ENCODE results near the gene C14orf93.
A peak's percentile ranks its signal among the peaks of the same experiment; 100 is the strongest.

The C14orf93 gene

DNA sequence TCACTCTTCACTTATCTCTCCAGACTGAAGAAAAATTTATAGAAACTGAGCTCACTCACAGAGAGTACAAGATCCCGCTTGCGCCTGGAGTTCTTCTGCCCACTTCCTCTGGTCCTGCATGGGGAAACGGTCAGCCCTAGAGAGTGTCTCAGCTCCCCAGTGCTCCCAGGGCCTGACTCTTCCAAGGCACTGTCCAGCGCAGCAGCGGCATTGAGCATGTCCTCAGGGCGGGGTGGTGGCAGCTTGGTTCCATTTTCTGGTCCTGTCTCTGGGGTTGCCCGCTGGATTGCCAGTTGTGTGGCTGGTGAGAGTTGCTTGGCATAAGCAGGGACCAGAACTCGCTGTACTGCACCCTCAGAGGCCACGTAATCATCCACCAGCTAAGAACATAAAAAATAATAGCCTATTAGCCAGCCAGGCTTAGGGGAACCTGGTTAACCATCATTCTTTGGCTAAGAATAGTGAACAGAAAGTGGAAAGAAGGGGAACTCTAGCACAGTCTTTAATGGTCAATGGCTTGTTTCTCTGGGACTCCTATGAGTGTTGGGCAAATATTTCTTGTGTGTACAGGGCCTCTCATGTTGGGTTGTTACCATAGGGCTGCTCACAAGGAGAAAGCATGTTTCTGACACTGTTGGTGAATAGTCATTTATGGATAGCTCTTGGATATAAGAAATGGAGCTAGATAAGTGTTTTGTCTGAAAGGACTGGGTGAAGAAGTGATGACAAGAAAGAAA, 13.9 kb downstream of the C14orf93 start:
- DNase-seq (ENCODE audit: low read depth in 2 of 2) = no peak

DNA sequence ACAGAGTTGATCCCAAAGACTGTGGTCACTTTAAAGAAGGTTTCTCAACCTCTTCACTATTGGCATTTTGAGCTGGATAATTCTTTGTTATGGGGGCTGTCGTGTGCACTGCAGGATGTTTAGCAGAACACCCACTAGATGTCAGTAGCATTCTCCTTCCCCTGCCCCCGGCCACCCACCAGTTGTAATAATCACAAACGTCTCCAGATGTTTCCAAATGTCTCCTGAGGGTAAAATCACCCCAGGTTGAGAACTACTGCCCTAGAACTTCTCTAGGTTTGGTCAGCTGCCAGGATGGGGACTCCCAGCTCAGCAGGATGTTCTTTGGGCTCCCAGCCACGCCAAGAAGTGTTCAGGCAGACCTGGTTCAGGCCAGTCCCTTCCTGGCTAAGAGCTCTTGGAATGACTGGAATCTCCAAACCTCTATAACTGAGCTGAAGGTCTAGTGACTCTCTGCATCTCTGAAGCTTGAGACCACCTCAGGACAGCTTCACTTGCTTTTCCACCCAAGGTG, 15.1 kb downstream of the C14orf93 start:
- DNase-seq (ENCODE audit: low read depth in 2 of 2) = peak; percentile 31 to 34

DNA sequence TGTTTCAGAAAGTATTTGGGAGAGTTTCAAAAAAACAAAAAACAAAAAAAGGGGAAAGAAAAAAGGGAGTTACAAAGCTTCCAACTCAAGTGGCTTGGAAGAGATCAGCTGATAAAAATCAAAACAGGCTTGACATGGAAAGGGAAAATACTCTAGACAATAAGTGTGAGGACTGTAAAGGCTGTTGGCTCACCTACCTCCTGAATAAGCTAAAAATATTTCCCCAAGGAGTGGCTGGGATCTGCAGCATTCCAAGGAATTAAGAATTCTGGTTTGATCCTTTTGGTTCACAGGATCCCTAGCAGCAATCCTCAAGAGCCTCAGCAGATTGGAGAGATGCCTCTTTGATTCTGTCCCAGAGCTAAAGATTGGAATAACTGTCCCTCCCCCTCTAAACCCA, 16.4 kb downstream of the C14orf93 start:
- no peak for DNase-seq (ENCODE audit: low read depth in 2 of 2)

DNA sequence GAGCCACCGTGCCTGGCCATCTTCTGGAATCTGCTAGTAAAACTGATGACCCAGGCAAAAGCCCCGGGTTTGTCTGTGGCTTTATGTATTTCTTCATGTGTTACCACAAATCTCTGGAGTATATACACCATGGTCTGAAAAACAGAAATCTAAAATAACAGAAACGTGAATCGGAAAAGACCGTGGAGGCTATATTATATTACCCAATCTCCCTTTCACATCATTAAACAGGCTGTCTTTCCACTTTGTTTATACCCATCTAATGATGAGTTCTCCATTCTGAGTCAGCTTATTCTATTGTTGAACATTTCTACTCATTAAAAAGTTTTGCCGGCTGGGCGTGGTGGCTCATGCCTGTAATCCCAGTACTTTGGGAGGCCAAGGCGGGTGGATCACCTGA, 18.1 kb downstream of the C14orf93 start:
- DNase-seq (ENCODE audit: low read depth in 2 of 2) = no peak

DNA sequence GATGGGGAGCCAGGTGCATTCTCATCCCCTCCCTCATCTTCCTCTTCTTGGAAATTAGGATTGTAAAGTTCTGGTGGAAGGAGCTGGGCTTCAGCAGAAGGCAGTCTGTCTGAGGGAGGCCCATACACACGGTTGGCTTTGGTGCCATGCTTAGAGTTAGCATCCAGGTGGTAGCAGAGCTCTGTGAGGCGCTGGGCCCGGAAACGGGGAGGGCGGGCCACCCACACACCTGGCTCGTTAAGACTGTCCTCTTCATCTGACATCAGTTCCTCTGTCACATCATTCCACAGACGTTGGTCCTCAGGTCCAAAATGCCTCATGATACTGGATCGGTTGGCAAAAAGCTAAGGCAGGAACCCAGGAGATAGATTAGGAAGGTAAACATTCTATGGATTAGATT, 22.7 kb downstream of the C14orf93 start:
- no peak for DNase-seq (ENCODE audit: low read depth in 2 of 2)

DNA sequence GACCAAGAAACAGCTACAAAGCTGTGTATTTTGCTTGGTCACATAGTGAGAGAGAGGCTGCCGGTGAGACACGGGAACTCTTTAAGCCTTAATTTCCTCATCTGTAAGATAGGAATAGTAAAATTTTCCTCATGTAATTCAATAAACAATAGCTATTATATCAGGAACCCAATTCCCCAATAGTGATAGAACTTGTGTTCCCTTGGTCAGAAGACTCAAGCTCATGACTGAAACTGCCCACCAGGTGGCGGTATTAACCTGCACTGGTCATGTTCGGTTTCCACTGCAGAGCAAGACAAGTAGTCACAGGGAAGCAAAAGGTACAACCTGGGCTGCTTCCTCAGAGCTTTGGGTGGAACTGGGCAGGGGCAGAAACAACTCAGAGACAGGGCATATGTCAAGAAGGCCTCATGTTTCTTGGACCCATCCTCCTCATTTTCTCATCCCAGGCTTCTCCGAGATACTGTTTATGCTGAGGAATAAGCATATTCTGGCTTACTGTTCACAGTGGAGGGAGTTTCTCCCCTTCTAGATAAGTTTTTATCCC, 23.4 kb downstream of the C14orf93 start:
- DNase-seq (ENCODE audit: low read depth in 2 of 2) = peak; percentile 49 to 53

DNA sequence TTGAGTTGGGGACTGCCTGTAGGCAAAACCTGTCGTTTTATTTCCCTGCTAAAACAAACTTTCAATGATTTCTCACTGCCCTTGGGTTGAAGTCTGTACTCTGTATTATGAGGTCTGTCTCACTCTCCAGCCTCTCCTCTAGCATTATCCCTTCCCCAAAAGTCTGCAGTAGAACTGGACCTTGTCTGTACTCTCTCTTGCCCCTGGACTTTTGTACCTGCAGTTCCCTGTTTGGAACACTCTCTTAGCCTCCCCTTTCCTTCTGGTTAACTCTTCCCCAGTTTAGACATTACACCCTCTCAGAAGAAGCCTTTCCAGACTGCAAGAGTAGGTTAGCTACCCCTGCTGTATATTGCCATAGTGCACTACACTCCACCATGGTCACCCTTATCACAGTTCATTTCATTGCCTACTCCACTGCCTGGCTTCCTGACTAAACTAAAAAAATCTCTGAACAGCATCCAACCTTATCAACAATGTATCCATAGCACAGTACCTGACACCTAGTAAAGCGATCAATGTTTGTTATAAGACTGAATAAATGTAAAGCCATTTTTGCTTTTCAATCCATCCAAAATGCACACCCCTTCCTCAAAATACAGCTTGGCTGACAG, 23.9 kb downstream of the C14orf93 start:
- no peak for DNase-seq (ENCODE audit: low read depth in 2 of 2)

DNA sequence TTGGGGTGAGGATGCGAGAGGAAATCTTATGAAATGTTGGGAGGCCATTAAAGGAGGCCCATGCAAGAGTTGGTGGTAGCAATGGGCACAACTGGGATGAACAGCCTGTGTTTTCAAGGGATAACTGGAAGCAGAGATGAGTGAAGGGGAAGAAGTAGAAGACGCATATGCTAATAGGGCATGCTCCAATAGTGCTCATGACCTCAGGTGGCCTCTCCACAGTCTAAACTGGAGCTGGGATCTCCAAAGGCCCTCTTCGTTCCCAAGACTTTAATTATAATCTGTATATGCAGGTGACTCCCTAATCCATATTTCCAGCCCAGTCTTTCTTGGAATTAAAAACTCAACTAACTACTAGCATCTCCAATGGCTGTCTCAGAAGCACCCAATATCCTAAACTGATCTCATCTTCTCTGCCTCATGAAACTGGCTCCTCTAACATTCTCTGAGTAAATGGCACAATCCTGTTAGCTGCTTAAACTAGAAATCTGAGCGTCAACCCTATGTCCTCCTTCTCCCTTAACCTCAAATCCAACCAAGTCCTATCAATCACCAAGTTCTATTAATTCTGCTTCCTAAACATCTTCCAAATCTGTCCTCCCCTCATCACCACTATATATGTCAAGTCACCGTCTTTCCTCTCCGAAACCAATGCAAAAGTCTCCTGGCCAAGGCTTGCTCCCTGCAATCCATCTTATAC, 24.8 kb downstream of the C14orf93 start:
- DNase-seq (ENCODE audit: low read depth in 2 of 2) = no peak

DNA sequence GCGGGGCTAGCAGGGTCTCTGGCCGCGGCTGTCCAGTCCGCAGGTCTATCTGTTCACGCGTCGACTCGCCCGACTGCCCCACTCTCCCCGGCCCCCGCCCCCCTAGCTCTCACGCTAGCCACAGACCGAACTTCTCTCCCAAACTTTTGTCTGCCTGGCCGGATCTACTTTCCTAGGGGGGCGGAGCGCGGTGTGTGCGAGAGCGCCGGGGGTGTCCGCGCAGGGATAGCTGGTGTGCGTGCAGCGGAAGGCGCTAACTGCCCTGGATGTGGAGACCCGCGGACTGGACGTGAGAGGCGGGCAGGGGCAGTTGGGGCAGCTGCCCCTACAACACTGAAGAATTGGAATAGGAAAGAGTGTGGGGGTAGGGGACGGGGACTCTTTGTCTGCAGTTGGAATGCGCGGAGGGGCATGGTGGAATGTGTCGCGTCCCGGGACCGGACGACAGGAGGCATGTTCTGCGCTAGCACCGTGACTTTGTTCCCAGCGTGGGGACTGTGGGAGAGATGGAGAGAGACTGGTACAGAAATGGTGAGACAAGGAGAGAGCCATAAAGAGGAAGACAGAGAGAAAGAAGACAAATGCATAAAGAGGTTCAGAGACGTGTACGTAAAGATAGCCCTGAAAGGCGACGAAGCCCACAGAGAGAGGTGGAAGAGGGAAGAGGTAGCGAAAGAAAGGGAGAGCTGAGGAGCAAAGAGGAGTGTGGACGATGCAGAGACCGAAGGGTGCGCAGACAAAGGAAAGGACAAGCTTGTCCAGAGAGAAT, 27.3 kb downstream of the C14orf93 start, which contains the start of gene AJUBA:
Gene AJUBA (minus strand): TSS at position 75 of the 769 bp plus-strand sequence. CDS start 285 bp downstream, outside the sequence.
- DNase-seq (ENCODE audit: low read depth in 2 of 2) = peak; percentile 89 to 90

DNA sequence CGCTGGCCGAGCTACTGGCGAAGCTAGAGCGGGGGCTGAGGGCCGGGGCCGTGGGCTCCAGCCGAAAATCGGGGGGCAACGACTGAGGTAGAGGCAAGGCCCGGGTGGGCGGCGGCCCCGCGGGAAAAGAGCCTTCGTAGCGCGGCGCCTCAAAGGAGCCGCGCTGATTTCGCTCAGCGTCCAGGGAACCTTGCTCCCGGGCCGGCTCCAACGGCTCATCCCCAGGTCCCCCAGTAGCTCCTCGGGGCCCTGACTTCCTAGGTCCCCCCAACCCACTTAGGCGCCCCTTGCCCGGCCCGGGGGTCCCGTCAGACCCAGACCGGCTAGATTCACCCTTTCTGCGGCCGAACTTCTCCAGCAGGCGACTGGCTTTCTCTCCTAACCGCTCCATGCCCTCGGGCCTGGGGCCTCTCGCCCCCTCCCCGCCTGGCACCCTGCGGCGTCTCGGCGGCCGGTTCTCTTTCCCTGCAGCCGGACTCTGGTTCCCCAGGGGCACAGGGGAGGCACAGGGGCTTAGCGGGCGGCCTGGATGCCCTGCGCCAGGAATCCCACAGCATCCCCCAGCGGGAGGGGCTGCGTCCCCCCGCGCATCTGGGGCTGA, 28.0 kb downstream of the C14orf93 start:
- DNase-seq (ENCODE audit: low read depth in 2 of 2) = no peak

DNA sequence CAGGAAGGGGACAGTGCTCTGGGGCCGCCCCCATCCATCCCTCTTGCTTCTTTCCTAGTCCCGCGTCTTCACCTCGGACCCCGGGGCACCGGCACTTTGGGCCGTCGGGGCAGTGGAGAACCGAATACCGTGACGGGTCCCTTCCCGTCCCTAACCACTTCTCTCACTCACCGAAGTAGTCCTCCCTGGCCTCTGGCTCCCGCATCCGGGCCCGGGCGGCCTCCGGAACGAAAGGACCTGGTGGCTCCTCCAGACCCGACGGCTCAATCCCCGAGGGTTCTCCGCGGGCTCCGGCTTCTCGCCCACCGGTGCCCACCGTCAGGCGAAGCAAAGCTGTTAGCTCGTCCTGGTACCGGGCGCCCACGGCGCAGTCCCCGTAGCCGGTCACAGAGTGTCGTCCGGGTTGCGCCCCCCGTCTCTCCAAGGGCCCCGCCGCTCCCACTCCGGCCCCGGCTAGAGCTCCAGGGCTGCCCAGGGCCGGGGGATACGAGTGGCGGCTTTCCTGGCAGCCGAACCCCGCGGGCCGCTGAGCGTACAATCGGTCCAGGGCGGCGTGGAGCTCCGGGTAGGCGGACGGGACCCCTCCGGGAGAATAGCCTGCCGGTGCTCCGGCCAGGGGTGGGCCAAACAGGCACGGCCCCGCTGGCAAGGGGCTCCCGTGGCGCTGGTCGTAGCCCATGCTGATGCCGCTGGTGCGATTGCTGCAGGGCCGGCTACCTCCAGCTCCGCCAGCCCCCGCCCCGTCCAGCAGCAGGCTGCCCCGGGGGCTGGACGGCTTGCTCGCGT, 28.7 kb downstream of the C14orf93 start:
- no peak for DNase-seq (ENCODE audit: low read depth in 2 of 2)

DNA sequence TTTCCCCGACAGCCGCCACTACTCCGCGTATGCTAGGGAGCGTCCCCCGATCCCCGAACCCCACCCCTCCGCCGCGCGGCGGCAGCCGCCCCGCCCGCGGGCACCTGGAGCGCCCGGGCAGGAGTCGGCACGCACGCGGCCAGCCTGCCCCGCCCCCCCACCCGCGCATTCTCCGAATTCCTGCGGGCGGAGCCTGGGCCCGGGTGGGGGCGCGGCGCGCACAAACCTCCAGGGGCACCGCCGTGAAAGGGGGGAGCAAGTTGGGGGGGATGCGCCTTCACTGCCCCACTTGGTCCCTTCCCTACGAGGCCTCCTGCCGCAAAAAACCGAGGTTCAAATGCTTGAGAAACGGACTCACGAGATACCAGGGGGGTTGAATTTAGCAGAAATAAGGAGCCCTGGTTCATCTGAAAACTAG, 29.3 kb downstream of the C14orf93 start:
- DNase-seq (ENCODE audit: low read depth in 2 of 2) = peak in 1 of 2 experiments; percentile 43

DNA sequence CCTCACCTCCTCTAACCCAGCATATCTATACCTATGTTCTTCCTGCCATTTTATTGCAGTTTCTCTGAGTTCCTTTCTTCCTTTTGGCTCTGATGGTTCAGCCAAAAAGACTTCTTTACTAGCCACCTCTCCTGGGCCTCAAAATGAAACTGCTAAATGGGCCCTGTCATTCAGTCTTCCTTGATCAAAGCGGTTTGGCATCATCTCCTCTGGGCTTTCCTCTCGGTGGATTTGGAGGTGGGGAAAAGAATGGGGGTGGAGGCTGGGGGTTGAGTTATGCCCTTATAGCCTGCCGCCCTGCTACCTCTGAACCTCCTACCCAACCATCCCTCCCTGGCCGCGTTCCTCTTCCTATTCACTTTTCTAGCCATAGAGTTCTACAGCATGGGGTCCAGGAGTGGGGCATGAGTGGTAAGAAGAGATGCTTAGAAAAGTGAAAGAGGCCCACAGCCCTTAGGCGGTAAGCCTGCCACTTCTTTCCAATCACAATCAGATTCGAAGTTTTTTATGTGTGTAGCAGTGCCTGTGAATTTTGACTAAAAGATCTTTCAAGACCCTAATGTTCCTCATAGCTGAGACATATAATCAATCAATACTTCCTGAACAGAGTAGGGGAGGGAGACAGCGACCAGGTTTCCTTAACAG, 30.1 kb downstream of the C14orf93 start:
- DNase-seq (ENCODE audit: low read depth in 2 of 2) = no peak

DNA sequence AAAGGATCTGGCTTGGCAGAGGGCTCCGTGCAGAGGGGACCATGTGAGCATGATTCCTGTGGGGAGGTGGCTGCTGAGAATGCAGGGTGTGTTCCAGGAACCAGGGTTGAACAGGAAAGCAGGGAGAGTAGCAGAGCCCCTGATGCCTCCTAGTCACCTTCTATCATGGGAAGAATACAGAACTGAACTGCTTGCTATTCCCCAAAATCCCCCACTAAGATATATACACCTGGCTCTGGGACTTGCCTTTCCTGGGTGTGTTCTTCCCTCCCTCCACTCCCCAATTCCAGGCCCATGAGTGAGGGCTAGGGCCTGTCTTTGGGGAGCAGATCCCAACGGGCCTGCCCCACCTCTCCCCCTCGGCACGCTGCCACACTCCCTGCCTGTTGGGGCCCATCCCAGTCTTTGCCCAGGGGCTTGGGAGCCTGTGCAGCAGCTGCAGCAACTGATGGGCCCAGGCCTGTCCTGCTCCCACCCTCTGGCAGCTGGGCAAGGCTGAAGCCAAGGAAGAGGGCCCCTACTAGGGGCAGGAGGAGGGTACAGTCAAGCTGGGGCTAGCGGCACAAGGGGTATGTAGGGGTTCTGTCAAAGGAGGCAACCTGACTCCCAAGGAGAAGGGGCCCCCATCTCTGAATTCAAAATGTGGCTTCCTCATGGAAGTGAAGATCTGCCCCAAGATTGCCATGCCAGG, 30.8 kb downstream of the C14orf93 start:
- no peak for DNase-seq (ENCODE audit: low read depth in 2 of 2)

DNA sequence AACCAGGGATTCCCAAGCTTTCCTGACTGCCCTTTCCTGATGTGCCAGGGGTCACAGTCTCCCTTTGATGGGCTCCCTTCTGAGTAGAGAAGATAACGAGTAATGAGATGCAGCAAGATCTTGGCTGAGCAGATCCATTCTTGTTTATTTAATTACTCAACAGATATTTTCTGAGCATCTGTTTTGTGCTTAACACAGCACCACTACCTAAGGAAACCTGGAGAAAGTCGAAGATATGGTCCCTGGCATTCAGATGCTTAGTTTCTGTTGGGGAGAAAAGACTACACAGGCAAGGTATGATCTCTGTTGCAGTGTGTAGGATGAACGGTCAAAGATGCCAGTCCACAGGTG, 31.5 kb downstream of the C14orf93 start:
- DNase-seq (ENCODE audit: low read depth in 2 of 2) = no peak

DNA sequence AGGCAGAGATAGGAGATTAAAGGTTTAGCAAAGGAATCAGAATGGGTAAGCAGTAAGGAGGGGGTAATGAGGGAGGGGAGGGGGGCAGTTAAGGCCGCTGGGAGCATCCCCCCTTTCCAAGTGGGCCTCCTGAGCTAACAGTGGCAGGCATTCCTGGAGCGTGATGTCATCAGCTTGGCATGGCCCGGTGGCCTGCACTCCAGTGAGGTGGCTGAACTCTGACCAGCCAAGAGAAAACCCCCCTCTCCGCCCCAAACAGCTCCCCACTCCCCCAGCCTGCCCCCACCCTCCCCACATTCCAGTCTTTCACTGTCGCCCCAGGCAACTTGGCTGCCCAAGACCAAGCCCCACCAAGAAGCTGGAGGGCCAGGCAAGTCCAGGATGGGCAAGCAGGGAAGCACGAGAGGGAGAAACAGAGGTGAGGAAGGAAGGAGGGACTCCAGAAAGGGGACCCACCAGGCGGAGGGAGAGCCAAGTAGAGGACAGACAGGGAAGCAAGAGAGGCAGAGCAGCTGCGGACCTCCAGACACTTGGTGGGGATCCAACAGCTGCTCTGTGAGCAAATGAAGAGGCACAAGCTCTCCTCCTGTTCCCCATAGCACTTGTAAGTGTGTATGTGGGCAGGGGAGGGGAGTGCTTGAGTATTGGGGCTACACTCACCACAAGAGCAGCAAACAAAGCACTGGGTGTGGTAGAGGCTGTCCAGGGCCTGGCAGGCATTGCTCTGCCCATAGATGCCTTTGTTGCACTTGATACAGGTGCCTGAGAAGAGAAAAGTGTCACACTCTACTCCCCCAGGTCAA, 32.1 kb downstream of the C14orf93 start:
- peak; percentile 40 to 48 for DNase-seq (ENCODE audit: low read depth in 2 of 2)

DNA sequence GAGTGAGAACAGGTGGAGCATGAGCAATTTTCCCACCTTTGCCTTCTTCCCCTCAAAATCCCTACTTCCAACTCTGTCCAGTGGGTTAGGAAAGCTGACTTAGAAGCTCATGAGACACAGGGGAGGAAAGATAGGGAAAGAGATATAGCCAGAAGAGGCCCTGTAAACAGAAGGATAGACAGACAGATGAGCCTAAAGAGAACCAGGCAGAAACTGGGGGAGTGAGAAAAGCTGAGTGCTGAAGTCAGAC, 32.6 kb downstream of the C14orf93 start:
- no peak for DNase-seq (ENCODE audit: low read depth in 2 of 2)

DNA sequence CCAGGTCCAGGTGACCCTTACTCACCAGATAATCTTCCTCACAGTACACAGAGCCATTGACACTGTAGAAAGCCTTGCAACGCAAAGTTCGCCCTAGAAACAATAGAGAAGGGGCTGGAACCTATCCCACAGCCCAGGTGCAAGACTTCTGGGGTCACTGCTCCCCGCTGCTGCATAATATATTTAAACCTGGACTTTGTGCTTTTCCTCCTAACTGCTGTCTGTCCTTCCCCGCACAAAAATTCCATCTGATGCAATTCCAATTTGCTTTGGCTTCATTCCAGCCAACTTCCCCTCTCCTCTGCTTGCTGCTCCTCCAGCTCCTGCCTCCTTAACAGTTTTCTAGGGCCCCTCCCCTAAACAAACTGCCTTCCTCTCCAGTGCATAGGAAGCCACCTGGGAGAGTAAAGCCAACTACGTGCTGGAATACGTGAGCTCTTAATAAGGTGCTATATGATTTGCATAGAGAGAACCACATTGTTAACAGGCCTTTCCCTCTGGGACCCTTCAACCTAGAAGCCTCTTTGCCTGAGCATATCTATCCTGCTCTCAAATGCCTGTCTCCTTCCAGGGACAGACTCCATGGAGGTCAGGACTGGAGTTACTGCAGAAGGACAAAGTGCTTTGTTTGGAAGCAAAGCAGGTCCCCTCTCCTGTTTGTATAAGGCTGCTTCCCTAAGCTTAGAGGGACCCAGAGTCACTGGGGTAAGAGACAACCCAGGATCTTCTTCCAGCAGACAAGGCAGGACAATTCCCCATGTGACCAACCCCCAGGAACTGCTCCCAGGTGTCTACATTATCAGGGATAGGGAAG, 33.1 kb downstream of the C14orf93 start:
- DNase-seq (ENCODE audit: low read depth in 2 of 2) = peak; percentile 48 to 51
